Medulla oblongata (tissue), 1 donor: Measurements from ENCODE around the gene SPATA3.

Experiments
- DNase-seq: peaks from one replicate; pipeline ENCODE4 v3.0.0-alpha.2; 2015; ENCODE audit errors: extremely low spot score

Gene SPATA3

GRCh38 chr2:230995821-230996220 lies at the start of gene SPATA3:
SPATA3 (plus strand) TSS chr2:230996121; CDS start chr2:230996234, 113 bp downstream.
- no peak for DNase-seq

- no peak for DNase-seq
Observed at GRCh38 chr2:230946429-230947234, 49.3 kb upstream of the SPATA3 start.

- no peak for DNase-seq
Observed at GRCh38 chr2:230947235-230947576, 48.7 kb upstream of the SPATA3 start.

GRCh38 chr2:230947908-230948365 lies 48.0 kb upstream of the SPATA3 start:
- DNase-seq, result peak; percentile 53

GRCh38 chr2:230949966-230950873 lies 45.7 kb upstream of the SPATA3 start:
- DNase-seq, result no peak

GRCh38 chr2:230950874-230951339 lies 45.0 kb upstream of the SPATA3 start:
- DNase-seq, result no peak

GRCh38 chr2:230951396-230951795 lies 44.5 kb upstream of the SPATA3 start:
- DNase-seq, result no peak

- DNase-seq, result no peak
Observed at GRCh38 chr2:230952226-230952956, 43.5 kb upstream of the SPATA3 start.

GRCh38 chr2:230953845-230954244 lies 42.1 kb upstream of the SPATA3 start:
- no peak for DNase-seq

GRCh38 chr2:230954746-230955145 lies 41.2 kb upstream of the SPATA3 start:
- DNase-seq, result no peak

- DNase-seq, result no peak
Observed at GRCh38 chr2:230955163-230955737, 40.7 kb upstream of the SPATA3 start.

GRCh38 chr2:230956827-230957755 lies 38.8 kb upstream of the SPATA3 start:
- DNase-seq, result peak; percentile 54

GRCh38 chr2:230957756-230958391 lies 38.0 kb upstream of the SPATA3 start:
- DNase-seq, result no peak

- DNase-seq, result no peak
Observed at GRCh38 chr2:230958820-230959756, 36.8 kb upstream of the SPATA3 start.

- no peak for DNase-seq
Observed at GRCh38 chr2:230960026-230960425, 35.9 kb upstream of the SPATA3 start.

GRCh38 chr2:230961091-230961491 lies 34.8 kb upstream of the SPATA3 start:
- no peak for DNase-seq

- no peak for DNase-seq
Observed at GRCh38 chr2:230964136-230964730, 31.7 kb upstream of the SPATA3 start.

GRCh38 chr2:230967113-230967512 lies 28.8 kb upstream of the SPATA3 start:
- DNase-seq, result no peak
